OCI-LY7 (cell line): Measurements from ENCODE around the gene SLC12A9. TPM values are rescaled to one million over a fixed set of nuclear protein-coding genes. Genes with fewer than 3 reads are reported as not detected.

Source experiments
- BruUV-seq: library from RNA; stranded (reverse); fragments of 400-500 nt; replicated peaks from 2 replicates; lab custom pipeline; 2021; lab: Mats Ljungman, UMichigan
- CTCF ChIA-PET: fragments of 300-600 bp; sonication (Branson Sonifier 250); formaldehyde crosslinking; loops from one replicate; lab custom pipeline; 2022; ENCODE audit warnings: antibody characterized with exemption; ENCODE audit not compliant: unreplicated experiment; lab: Charles Lee
- POLR2A ChIA-PET: fragments of 300-600 bp; sonication (Branson Sonifier 250); formaldehyde crosslinking; loops from one replicate; lab custom pipeline; 2022; ENCODE audit warnings: antibody characterized with exemption; lab: Charles Lee
- DNase-seq: peaks from one replicate; pipeline ENCODE4 v3.0.0-alpha.2; 2015; ENCODE audit warnings: low spot score
- H2AFZ ChIP-seq: fragments of 200-600 bp; sonication (generic), shearing (Covaris generic); 2 replicates; pipeline ENCODE4 v1.6.1; 2014; ENCODE audit warnings: mild to moderate bottlenecking, antibody characterized with exemption, low read length, moderate library complexity
- H3K27ac ChIP-seq: fragments of 200-600 bp; sonication (generic); 2 replicates; pipeline ENCODE4 v1.5.1; 2014; ENCODE audit warnings: mixed run types, low read depth, mild to moderate bottlenecking, moderate library complexity, low read length, inconsistent platforms; ENCODE audit not compliant: poor library complexity, severe bottlenecking
- H3K36me3 ChIP-seq: fragments of 200-600 bp; sonication (generic); 2 replicates; pipeline ENCODE4 v1.6.1; 2014; ENCODE audit warnings: mild to moderate bottlenecking, antibody characterized with exemption, low read length, moderate library complexity, mixed read lengths; ENCODE audit not compliant: insufficient read depth
- H3K4me1 ChIP-seq: fragments of 200-600 bp; sonication (generic); 2 replicates; pipeline ENCODE4 v1.5.1; 2014; ENCODE audit warnings: mild to moderate bottlenecking, low read length; ENCODE audit not compliant: insufficient read depth, poor library complexity, severe bottlenecking
- H3K4me2 ChIP-seq: fragments of 200-600 bp; sonication (generic); 2 replicates; pipeline ENCODE4 v1.6.1; 2014; ENCODE audit warnings: mild to moderate bottlenecking, low read length
- H3K4me3 ChIP-seq: fragments of 200-600 bp; sonication (generic); 2 replicates; pipeline ENCODE4 v1.5.1; 2014; ENCODE audit warnings: mild to moderate bottlenecking, low read depth, low read length; ENCODE audit not compliant: poor library complexity, severe bottlenecking
- H3K79me2 ChIP-seq: fragments of 200-600 bp; sonication (generic); 2 replicates; pipeline ENCODE4 v1.6.1; 2016; ENCODE audit warnings: low read depth, mild to moderate bottlenecking, low read length, moderate library complexity, mixed read lengths; ENCODE audit not compliant: insufficient read depth
- H3K9me2 ChIP-seq: fragments of 200-600 bp; sonication (generic); 2 replicates; pipeline ENCODE4 v1.6.1; 2016; ENCODE audit warnings: mild to moderate bottlenecking, low read length, mixed read lengths; ENCODE audit not compliant: insufficient read depth
- H3K9me3 ChIP-seq: fragments of 200-600 bp; sonication (generic); 2 replicates; pipeline ENCODE4 v1.6.1; 2014; ENCODE audit warnings: mild to moderate bottlenecking, mixed run types, low read length, mixed read lengths
- H4K20me1 ChIP-seq: fragments of 200-600 bp; sonication (generic); 2 replicates; pipeline ENCODE4 v1.6.1; 2014; ENCODE audit warnings: mild to moderate bottlenecking, antibody characterized with exemption, low read length, moderate library complexity, mixed read lengths; ENCODE audit not compliant: insufficient read depth
- EZH2phosphoT487 ChIP-seq: fragments of 200-600 bp; sonication (generic); IDR thresholded peaks from 2 replicates; pipeline ENCODE4 v1.6.1; 2018; ENCODE audit warnings: low read depth, borderline replicate concordance, mild to moderate bottlenecking, mixed run types, antibody characterized with exemption, low read length, moderate library complexity, mixed read lengths
- intact Hi-C: fragments of 100-400 bp; cut with micrococcal nuclease; formaldehyde crosslinking; loops from one replicate; pipeline ENCODE4 v1.10.0; 2022; ENCODE audit not compliant: unreplicated experiment
- total RNA-seq, 2 experiments: library from RNA; depleted of rRNA in 1 of 2; stranded (reverse); fragments of >200 nt in 1 of 2; shearing (Covaris generic) in 1 of 2; gene quantifications; 2 replicates each; pipeline ENCODE4 v1.2.3, GENCODE V29; 2014 to 2022
- TF ChIP-seq, protein P1 (sequence below): fragments of 200-600 bp; sonication (generic); conservative IDR thresholded peaks from 2 replicates; pipeline ENCODE4 v1.5.1; 2014; ENCODE audit warnings: mild to moderate bottlenecking, antibody characterized with exemption, low read length, moderate library complexity, mixed read lengths

The SLC12A9 gene
- total RNA-seq, 2 experiments from 2014 or later = 15.7 to 25.6 TPM

DNA sequence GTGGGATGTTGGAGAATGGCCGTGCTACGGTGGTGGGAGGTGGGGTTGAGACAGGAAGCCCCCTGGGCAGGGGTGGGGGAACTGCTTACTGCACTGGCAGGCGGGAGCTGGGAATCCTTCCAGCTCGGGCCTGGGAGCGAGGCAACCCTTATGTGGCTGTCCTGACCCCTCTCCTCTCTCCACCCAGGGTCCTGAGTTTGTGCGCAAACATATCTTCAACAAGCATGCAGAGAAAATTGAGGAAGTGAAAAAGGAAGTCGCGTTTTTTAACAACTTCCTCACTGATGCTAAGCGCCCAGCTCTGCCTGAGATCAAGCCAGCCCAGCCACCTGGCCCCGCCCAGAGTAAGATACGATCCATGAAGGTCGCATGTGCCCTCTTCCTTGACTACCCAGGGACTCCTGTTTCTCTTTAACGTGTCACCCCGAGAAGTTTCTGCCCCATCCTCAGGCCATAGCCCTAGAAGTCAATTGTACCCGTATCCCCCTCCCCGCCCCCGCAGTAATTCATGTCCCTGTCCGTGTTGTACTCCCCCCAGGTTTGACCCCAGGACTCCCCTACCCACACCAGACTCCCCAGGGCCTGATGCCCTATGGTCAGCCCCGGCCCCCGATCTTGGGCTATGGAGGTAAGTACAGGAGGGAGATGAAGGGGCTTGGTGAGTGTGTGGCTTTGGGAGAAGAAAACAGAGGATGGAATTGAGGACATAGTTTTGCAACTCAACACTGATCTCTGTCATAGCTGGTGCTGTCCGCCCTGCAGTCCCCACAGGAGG is 35.2 kb downstream of the SLC12A9 start:
- no peaks in the 10 kb centered on the region for H3K9me3 ChIP-seq
- ChIA-PET CTCF (interaction anchor here (0.8 kb wide), 1 partner anchor 13 kb away, joined by 3 read pairs; the partner anchor contains the start of gene SRRT), POLR2A (interaction anchor here (0.8 to 4.9 kb wide), 3 partner anchors 12 to 253 kb away, joined by 3 to 40 read pairs (median 3); partner anchors contain the start of genes SLC12A9 and SRRT)
- peaks cover 7% of the 10 kb centered on the region; the same call in 1 of the 2 replicates for H3K79me2 ChIP-seq
- intact Hi-C loops = loop anchor here (10.0 kb wide), 1 partner anchor 803 kb away; the partner anchor contains the start of genes COPS6 and ZNF3
- peak; percentile 92 for DNase-seq
- BruUV-seq = TSS peak; percentile 94
- H2AFZ ChIP-seq = no peak overlapping the region
- H3K36me3 ChIP-seq = peaks cover 64% of the 10 kb centered on the region
- H3K4me3 ChIP-seq = peak overlapping the region; percentile 74
- no peaks in the 10 kb centered on the region for H3K9me2 ChIP-seq
- TF ChIP-seq, protein P1, sequence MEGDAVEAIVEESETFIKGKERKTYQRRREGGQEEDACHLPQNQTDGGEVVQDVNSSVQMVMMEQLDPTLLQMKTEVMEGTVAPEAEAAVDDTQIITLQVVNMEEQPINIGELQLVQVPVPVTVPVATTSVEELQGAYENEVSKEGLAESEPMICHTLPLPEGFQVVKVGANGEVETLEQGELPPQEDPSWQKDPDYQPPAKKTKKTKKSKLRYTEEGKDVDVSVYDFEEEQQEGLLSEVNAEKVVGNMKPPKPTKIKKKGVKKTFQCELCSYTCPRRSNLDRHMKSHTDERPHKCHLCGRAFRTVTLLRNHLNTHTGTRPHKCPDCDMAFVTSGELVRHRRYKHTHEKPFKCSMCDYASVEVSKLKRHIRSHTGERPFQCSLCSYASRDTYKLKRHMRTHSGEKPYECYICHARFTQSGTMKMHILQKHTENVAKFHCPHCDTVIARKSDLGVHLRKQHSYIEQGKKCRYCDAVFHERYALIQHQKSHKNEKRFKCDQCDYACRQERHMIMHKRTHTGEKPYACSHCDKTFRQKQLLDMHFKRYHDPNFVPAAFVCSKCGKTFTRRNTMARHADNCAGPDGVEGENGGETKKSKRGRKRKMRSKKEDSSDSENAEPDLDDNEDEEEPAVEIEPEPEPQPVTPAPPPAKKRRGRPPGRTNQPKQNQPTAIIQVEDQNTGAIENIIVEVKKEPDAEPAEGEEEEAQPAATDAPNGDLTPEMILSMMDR = no peak
- no peak for TF ChIP-seq EZH2phosphoT487
- H3K27ac ChIP-seq = peak overlapping the region; percentile 67
- H3K4me1 ChIP-seq = peaks cover 41% of the 10 kb centered on the region
- peak overlapping the region; percentile 89 for H3K4me2 ChIP-seq
- peaks cover 16% of the 10 kb centered on the region for H4K20me1 ChIP-seq

DNA sequence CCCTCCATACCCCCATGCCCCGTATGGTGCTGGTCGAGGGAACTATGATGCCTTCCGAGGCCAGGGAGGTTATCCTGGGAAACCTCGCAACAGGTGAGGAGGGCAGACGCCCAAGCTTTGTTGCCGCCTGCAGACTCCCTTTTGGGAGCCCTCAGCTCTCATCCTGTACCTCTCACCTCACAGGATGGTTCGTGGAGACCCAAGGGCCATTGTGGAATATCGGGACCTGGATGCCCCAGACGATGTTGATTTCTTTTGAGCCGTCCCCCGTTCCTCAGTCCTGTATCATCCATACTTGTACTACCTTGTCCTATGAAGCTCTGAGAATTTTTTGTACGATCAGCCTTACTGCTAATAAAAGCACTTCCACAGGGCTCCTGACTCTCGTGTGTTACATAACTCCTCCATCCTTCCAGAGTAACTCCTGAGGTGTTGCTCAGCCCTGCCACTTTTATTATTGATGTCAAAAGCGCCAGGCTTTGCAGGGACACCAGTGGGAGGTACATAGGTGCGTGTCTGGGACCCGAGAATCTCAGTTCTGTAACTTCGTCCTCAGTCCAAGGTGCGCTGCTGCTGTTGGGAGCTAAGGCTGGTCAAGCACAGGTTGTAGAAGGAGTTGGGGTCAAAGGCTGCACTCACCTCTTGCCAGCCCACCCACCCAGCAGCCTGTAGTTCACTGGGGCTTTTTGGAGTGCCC is 35.9 kb downstream of the SLC12A9 start:
- intact Hi-C loops = loop anchor here (10.0 kb wide), 1 partner anchor 804 kb away; the partner anchor contains the start of genes COPS6 and ZNF3
- TSS peak; percentile 73 for BruUV-seq
- CTCF ChIA-PET = interaction anchor here (1.9 kb wide), 1 partner anchor 37 kb away, joined by 5 read pairs; no protein-coding TSS in a partner anchor

More for the DNA sequence above, 35.9 kb downstream of the SLC12A9 start:
- Histone ChIP-seq H3K9me3 (no peaks in the 10 kb centered on the region), H3K4me2 (peak overlapping the region; percentile 89), H2AFZ (no peak overlapping the region), H3K79me2 (peaks cover 7% of the 10 kb centered on the region; the same call in 1 of the 2 replicates), H3K27ac (peak overlapping the region; percentile 67), H3K4me3 (peak overlapping the region; percentile 74), H3K9me2 (no peaks in the 10 kb centered on the region), H4K20me1 (peaks cover 16% of the 10 kb centered on the region), H3K36me3 (peaks cover 56% of the 10 kb centered on the region), H3K4me1 (peaks cover 41% of the 10 kb centered on the region)
- no peak for DNase-seq
- POLR2A ChIA-PET = interaction anchor here (0.8 to 4.9 kb wide), 3 partner anchors 13 to 254 kb away, joined by 3 to 40 read pairs (median 3); partner anchors contain the start of genes POP7 and SRRT
- no peak for TF ChIP-seq EZH2phosphoT487
